ENCODE results near the gene GREB1. TPM values are rescaled to one million over a fixed set of nuclear protein-coding genes. Genes with fewer than 3 reads are reported as not detected.

Gene GREB1
- total and polyA plus RNA-seq, 2 of the 13 experiments (the other 11 are each of a cell fraction or from before 2014, with no cell fraction given), result 31.3 to 61.2 TPM

DNA sequence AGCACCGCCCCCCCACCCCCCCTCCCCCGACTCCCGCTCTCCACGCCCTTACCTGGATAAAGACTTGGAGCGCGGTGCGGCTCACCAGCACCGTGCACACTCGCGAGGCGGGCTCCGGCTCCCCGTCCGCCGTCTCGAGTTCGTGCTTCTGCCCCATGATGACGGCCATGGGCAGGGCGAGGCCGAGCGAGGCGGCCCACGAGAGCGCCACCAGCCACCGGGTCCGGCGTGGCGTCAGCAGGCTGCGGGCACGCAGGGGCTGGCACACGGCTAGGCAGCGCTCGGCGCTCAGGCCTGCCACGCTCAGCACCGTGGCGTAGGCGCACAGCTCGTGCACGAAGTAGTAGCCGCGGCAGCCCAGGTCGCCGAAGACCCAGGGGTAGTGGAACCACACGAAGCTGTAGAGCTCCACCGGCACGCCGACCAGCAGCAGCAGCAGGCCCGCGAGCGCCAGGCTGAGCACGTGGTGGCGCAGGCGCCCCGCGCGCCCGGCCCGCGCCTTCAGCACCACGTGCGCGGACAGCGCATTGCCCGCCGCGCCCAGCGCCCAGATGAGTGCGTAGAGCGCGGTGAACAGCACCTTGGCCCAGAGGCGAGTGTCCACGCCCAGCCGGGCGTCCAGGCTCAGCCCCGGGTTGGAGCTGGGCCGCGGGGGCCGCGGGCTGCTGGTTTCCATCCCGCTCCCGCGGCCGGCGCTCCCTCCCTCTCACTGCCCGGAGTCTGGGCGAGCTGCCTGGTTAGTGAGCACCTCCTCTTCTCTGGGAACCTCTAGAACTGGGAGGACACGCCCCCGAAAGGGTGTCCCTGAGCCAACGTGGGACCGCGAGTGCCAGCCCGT is 135.8 kb downstream of the GREB1 start, which contains the start of gene NTSR2 (continued):
- TF ChIP-seq JDP2 (CRISPR knock-in tag; IDR thresholded peaks at IDR 0.05; ENCODE audit: borderline replicate concordance), result peak; percentile 98
- peak; percentile 65 to 99; a peak in 3 of 4 replicates for TF ChIP-seq KLF16 (CRISPR knock-in tag; IDR thresholded peaks at IDR 0.05)
- TF ChIP-seq ZNF607 (CRISPR knock-in tag; IDR thresholded peaks at IDR 0.05; ENCODE audit: borderline replicate concordance), result peak; percentile 100
- peak; percentile 70 for TF ChIP-seq STAG1 (CRISPR knock-in tag; IDR thresholded peaks at IDR 0.05)
- peak; percentile 99 for TF ChIP-seq ZNF235 (CRISPR knock-in tag; IDR thresholded peaks at IDR 0.05; ENCODE audit: borderline replicate concordance)
- no peak for TF ChIP-seq TBX3 (IDR thresholded peaks at IDR 0.05; ENCODE audit: borderline replicate concordance)
- TF ChIP-seq, protein P1, sequence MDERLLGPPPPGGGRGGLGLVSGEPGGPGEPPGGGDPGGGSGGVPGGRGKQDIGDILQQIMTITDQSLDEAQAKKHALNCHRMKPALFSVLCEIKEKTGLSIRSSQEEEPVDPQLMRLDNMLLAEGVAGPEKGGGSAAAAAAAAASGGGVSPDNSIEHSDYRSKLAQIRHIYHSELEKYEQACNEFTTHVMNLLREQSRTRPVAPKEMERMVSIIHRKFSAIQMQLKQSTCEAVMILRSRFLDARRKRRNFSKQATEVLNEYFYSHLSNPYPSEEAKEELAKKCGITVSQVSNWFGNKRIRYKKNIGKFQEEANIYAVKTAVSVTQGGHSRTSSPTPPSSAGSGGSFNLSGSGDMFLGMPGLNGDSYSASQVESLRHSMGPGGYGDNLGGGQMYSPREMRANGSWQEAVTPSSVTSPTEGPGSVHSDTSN (CRISPR knock-in tag; IDR thresholded peaks at IDR 0.05), result no peak
- TF ChIP-seq REPIN1 (CRISPR knock-in tag; IDR thresholded peaks at IDR 0.05; ENCODE audit: borderline replicate concordance, low read depth), result peak; percentile 99
- TF ChIP-seq ZNF350 (CRISPR knock-in tag; IDR thresholded peaks at IDR 0.05; ENCODE audit: borderline replicate concordance, low read depth), result peak; percentile 55; the same call in 1 of the 2 replicates
- peak; percentile 99 for TF ChIP-seq WIZ (CRISPR knock-in tag; IDR thresholded peaks at IDR 0.05)
- peak; percentile 68 for TF ChIP-seq SP5 (CRISPR knock-in tag; IDR thresholded peaks at IDR 0.05; ENCODE audit: borderline replicate concordance, low read depth)
- peak; percentile 94; the same call in 1 of the 2 replicates for TF ChIP-seq THAP8 (CRISPR knock-in tag; IDR thresholded peaks at IDR 0.05; ENCODE audit: borderline replicate concordance)
- TF ChIP-seq, protein P2, sequence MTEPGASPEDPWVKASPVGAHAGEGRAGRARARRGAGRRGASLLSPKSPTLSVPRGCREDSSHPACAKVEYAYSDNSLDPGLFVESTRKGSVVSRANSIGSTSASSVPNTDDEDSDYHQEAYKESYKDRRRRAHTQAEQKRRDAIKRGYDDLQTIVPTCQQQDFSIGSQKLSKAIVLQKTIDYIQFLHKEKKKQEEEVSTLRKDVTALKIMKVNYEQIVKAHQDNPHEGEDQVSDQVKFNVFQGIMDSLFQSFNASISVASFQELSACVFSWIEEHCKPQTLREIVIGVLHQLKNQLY (CRISPR knock-in tag; IDR thresholded peaks at IDR 0.05), result peak; percentile 92
- TF ChIP-seq ZBTB7B (CRISPR knock-in tag; IDR thresholded peaks at IDR 0.05), result peak; percentile 70; the same call in 1 of the 2 replicates
- TF ChIP-seq ZFP37 (CRISPR knock-in tag; IDR thresholded peaks at IDR 0.05; ENCODE audit: borderline replicate concordance), result peak; percentile 98
- TF ChIP-seq MBNL3 (CRISPR knock-in tag; conservative IDR thresholded peaks at IDR 0.05), result no peak
- TF ChIP-seq ZNF550 (CRISPR knock-in tag; IDR thresholded peaks at IDR 0.05; ENCODE audit: borderline replicate concordance), result peak; percentile 59; the same call in 1 of the 2 replicates
- TF ChIP-seq, protein P3, sequence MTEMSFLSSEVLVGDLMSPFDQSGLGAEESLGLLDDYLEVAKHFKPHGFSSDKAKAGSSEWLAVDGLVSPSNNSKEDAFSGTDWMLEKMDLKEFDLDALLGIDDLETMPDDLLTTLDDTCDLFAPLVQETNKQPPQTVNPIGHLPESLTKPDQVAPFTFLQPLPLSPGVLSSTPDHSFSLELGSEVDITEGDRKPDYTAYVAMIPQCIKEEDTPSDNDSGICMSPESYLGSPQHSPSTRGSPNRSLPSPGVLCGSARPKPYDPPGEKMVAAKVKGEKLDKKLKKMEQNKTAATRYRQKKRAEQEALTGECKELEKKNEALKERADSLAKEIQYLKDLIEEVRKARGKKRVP (CRISPR knock-in tag; IDR thresholded peaks at IDR 0.05), result peak in 1 of 2 experiments; percentile 87; a peak in 2 of 4 replicates
- TF ChIP-seq SMAD9 (CRISPR knock-in tag; IDR thresholded peaks at IDR 0.05), result no peak
- TF ChIP-seq, protein P4, sequence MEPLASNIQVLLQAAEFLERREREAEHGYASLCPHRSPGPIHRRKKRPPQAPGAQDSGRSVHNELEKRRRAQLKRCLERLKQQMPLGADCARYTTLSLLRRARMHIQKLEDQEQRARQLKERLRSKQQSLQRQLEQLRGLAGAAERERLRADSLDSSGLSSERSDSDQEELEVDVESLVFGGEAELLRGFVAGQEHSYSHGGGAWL (CRISPR knock-in tag; IDR thresholded peaks at IDR 0.05), result peak; percentile 100
- peak; percentile 100 for TF ChIP-seq EEA1 (CRISPR knock-in tag; IDR thresholded peaks at IDR 0.05; ENCODE audit: borderline replicate concordance)
- TF ChIP-seq ZFY (CRISPR knock-in tag; IDR thresholded peaks at IDR 0.05), result peak; percentile 89
- peak; percentile 27 for TF ChIP-seq ZNF496 (CRISPR knock-in tag; IDR thresholded peaks at IDR 0.05; ENCODE audit: insufficient replicate concordance)
- peak; percentile 96 for TF ChIP-seq ZMYM4 (CRISPR knock-in tag; IDR thresholded peaks at IDR 0.05)
- TF ChIP-seq ZNF569 (CRISPR knock-in tag; IDR thresholded peaks at IDR 0.05; ENCODE audit: borderline replicate concordance), result no peak
- no peak for TF ChIP-seq SSRP1 (CRISPR knock-in tag; IDR thresholded peaks at IDR 0.05)

Measured in HepG2 (cell line).